ENCODE measurements around the gene CNPY4.

Gene CNPY4

GRCh38 chr7:100120733-100121036, 1.3 kb downstream of the CNPY4 start:
- H2AFZ ChIP-seq (ENCODE audit: low read depth, low read length), result peak overlapping the region; percentile 84
- peaks cover 22% of the 10 kb centered on the region for H3K36me3 ChIP-seq (ENCODE audit: insufficient read depth, low read length)
- peak overlapping the region; percentile 80 for H3K27ac ChIP-seq (ENCODE audit: low read length)
- no peak for TF ChIP-seq EZH2 (IDR thresholded peaks at IDR 0.05; ENCODE audit: borderline replicate concordance, low read depth, low read length, severe bottlenecking)
- no peak for TF ChIP-seq CTCF (IDR thresholded peaks at IDR 0.05; ENCODE audit: borderline replicate concordance, extremely low read depth, low read length, poor library complexity, severe bottlenecking)
- H3K9ac ChIP-seq (ENCODE audit: low read depth, low read length), result peak overlapping the region; percentile 75
- peak overlapping the region; percentile 70 to 73; a peak in 3 of 4 replicates for H3K4me3 ChIP-seq (ENCODE audit: low read depth in 1 of 2, low read length in 2 of 2)
- H3K4me1 ChIP-seq (ENCODE audit: insufficient read depth, low read length), result peaks cover 50% of the 10 kb centered on the region
- H3K27me3 ChIP-seq (ENCODE audit: insufficient read depth, low read length, poor library complexity), result no peaks in the 10 kb centered on the region
- ATAC-seq (ENCODE audit: insufficient read depth, low read depth), result no peak
- no peaks in the 10 kb centered on the region for H3K9me3 ChIP-seq (ENCODE audit: insufficient read depth, low read length, severe bottlenecking)
- no peaks in the 10 kb centered on the region for H4K20me1 ChIP-seq (ENCODE audit: insufficient read depth, low read length)
- peaks cover 51% of the 10 kb centered on the region for H3K79me2 ChIP-seq (ENCODE audit: insufficient read depth, low read length)
- H3K4me2 ChIP-seq (ENCODE audit: insufficient read depth, low read length), result peak overlapping the region; percentile 79
- no peak for DNase-seq

DNA sequence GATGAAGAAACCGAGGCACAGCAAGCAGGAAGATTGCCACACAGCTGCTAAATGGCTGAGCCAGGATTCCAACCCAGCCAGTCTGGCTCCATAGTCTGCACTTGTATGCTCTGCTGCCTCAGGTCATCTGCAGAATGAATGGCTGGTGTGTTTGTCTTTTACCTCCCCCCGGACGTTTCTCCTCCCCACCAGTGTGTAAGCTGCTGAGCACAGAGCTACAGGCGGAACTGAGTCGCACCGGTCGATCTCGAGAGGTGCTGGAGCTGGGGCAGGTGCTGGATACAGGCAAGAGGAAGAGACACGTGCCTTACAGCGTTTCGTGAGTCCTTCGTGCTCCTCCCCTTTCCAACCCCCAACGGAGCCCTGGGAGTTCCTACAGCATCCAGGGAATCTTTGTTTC, 2.6 kb downstream of the CNPY4 start:
- Histone ChIP-seq H3K27ac (ENCODE audit: low read length) (no peak overlapping the region), H3K4me1 (ENCODE audit: insufficient read depth, low read length) (peaks cover 58% of the 10 kb centered on the region), H2AFZ (ENCODE audit: low read depth, low read length) (no peak overlapping the region), H3K79me2 (ENCODE audit: insufficient read depth, low read length) (peaks cover 60% of the 10 kb centered on the region), H3K9ac (ENCODE audit: low read depth, low read length) (no peak overlapping the region), H4K20me1 (ENCODE audit: insufficient read depth, low read length) (no peaks in the 10 kb centered on the region), H3K4me2 (ENCODE audit: insufficient read depth, low read length) (no peak overlapping the region), H3K4me3 (ENCODE audit: low read depth in 1 of 2, low read length in 2 of 2) (no peak overlapping the region), H3K27me3 (ENCODE audit: insufficient read depth, low read length, poor library complexity) (no peaks in the 10 kb centered on the region), H3K36me3 (ENCODE audit: insufficient read depth, low read length) (peaks cover 22% of the 10 kb centered on the region), H3K9me3 (ENCODE audit: insufficient read depth, low read length, severe bottlenecking) (no peaks in the 10 kb centered on the region)
- TF ChIP-seq EZH2 (IDR thresholded peaks at IDR 0.05; ENCODE audit: borderline replicate concordance, low read depth, low read length, severe bottlenecking), result no peak
- ATAC-seq (ENCODE audit: insufficient read depth, low read depth), result no peak
- no peak for DNase-seq

DNA sequence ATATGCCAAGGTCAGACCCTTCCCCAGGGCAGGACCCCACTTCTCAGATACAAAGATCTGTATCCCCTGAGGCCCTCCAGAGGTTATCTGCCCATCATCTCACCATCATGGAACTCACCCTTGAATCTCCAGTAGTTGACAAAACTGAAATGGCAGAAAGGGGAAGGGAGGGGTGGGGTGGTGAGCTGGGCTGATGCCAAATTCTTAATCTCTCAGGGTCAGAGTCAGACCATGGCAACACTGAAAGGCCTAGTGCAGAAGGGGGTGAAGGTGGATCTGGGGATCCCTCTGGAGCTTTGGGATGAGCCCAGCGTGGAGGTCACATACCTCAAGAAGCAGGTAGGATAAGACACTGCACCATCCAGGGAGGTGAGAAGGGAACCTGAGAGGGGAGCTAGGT, 3.1 kb downstream of the CNPY4 start:
- H3K27ac ChIP-seq (ENCODE audit: low read length), result no peak overlapping the region
- TF ChIP-seq EZH2 (IDR thresholded peaks at IDR 0.05; ENCODE audit: borderline replicate concordance, low read depth, low read length, severe bottlenecking) (no peak), CTCF (IDR thresholded peaks at IDR 0.05; ENCODE audit: borderline replicate concordance, extremely low read depth, low read length, poor library complexity, severe bottlenecking) (no peak)
- ATAC-seq (ENCODE audit: insufficient read depth, low read depth) (no peak), DNase-seq (no peak)
- peaks cover 60% of the 10 kb centered on the region for H3K79me2 ChIP-seq (ENCODE audit: insufficient read depth, low read length)
- H3K4me3 ChIP-seq (ENCODE audit: low read depth in 1 of 2, low read length in 2 of 2), result no peak overlapping the region
- H4K20me1 ChIP-seq (ENCODE audit: insufficient read depth, low read length), result no peaks in the 10 kb centered on the region
- H3K4me1 ChIP-seq (ENCODE audit: insufficient read depth, low read length), result peaks cover 58% of the 10 kb centered on the region
- no peak overlapping the region for H2AFZ ChIP-seq (ENCODE audit: low read depth, low read length)
- H3K36me3 ChIP-seq (ENCODE audit: insufficient read depth, low read length), result peaks cover 22% of the 10 kb centered on the region
- no peak overlapping the region for H3K9ac ChIP-seq (ENCODE audit: low read depth, low read length)
- H3K9me3 ChIP-seq (ENCODE audit: insufficient read depth, low read length, severe bottlenecking), result no peaks in the 10 kb centered on the region
- no peaks in the 10 kb centered on the region for H3K27me3 ChIP-seq (ENCODE audit: insufficient read depth, low read length, poor library complexity)
- H3K4me2 ChIP-seq (ENCODE audit: insufficient read depth, low read length), result no peak overlapping the region

GRCh38 chr7:100124301-100125230, 5.1 kb downstream of the CNPY4 start:
- no peaks in the 10 kb centered on the region for H4K20me1 ChIP-seq (ENCODE audit: insufficient read depth, low read length)
- peak overlapping the region in 1 of 2 experiments; percentile 6; a peak in 1 of 4 replicates for H3K4me3 ChIP-seq (ENCODE audit: low read depth in 1 of 2, low read length in 2 of 2)
- no peak for ATAC-seq (ENCODE audit: insufficient read depth, low read depth)
- peaks cover 60% of the 10 kb centered on the region for H3K4me1 ChIP-seq (ENCODE audit: insufficient read depth, low read length)
- no peak overlapping the region for H3K27ac ChIP-seq (ENCODE audit: low read length)
- peak overlapping the region; percentile 100 for H3K4me2 ChIP-seq (ENCODE audit: insufficient read depth, low read length)
- no peak for TF ChIP-seq EZH2 (IDR thresholded peaks at IDR 0.05; ENCODE audit: borderline replicate concordance, low read depth, low read length, severe bottlenecking)
- no peak for TF ChIP-seq CTCF (IDR thresholded peaks at IDR 0.05; ENCODE audit: borderline replicate concordance, extremely low read depth, low read length, poor library complexity, severe bottlenecking)
- peaks cover 50% of the 10 kb centered on the region for H3K79me2 ChIP-seq (ENCODE audit: insufficient read depth, low read length)
- DNase-seq, result no peak
- no peak overlapping the region for H2AFZ ChIP-seq (ENCODE audit: low read depth, low read length)
- H3K36me3 ChIP-seq (ENCODE audit: insufficient read depth, low read length), result peaks cover 22% of the 10 kb centered on the region
- H3K27me3 ChIP-seq (ENCODE audit: insufficient read depth, low read length, poor library complexity), result no peaks in the 10 kb centered on the region
- H3K9ac ChIP-seq (ENCODE audit: low read depth, low read length), result 0 out of 2 replicates have a peak overlapping the region, but pooled peaks have one; percentile 7
- no peaks in the 10 kb centered on the region for H3K9me3 ChIP-seq (ENCODE audit: insufficient read depth, low read length, severe bottlenecking)

Data from DND-41 (cell line).